A549 treated with RU486 at 1 μM for 4 hours (cell line): ENCODE data around the gene WAS. TPM values are rescaled to one million over a fixed set of nuclear protein-coding genes. Genes with fewer than 3 reads are reported as not detected.

Source experiments
- total RNA-seq: library from RNA; stranded (reverse); fragments of 200-300 nt; extraction: Qiagen RNA extraction; gene quantifications from 5 replicates; pipeline ENCODE4 v1.2.3, GENCODE V29; 2022; ENCODE audit warnings: low read depth

Gene WAS
- 0.20 to 0.54 TPM (median 0.32 TPM) in 4 of 5 replicates, not detected in the other for total RNA-seq

GRCh38 chrX:48683411-48683982 lies at the start of gene WAS:
WAS (plus strand) TSS chrX:48683799; CDS start chrX:48683854, 55 bp downstream.

DNA sequence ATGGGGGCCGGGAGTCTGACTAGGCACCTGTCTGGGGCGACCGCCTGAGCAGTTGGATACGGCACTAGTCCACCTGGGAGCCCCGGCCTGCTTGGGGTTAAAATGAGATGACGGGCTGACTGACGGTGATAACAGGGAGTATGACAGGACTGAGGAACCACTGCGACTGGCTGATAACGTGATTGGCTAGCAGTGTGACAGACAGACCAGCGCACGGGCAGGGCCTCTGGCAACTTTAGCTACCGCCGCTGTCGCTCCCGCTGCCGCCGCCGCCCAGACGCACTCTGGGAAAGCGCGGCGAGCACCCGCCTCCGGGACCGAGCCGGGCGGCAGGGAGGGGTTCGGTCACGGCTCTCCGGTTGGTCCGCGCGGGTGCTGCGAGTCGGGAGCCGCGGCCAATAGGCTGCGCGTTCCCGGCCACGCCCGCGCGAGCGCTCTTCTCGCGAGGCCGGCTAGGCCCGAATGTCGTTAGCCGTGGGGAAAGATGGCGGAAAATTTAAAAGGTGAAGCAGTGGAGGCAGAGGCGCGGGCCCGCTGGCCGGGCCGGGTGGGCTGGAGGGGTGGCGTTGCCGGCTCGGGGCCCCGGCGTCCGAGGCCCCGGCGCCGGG lies 12.8 kb downstream of the WAS start, which contains the start of gene SUV39H1:
TSS of gene SUV39H1 (plus strand) at position 434 of the 608 bp plus-strand sequence. CDS start at position 485, 51 bp downstream.

Other genes with a start within 250 kb of the WAS start
- 0.10 to 0.79 TPM (median 0.25 TPM) in 4 of 5 replicates, not detected in the other for gene SLC38A5, start 213.5 kb upstream of the WAS start, total RNA-seq
- gene FTSJ1, start 207.6 kb upstream of the WAS start, total RNA-seq, result 65.7 to 71.0 TPM (median 67.6 TPM) in 5 replicates
- gene PORCN, start 174.8 kb upstream of the WAS start, total RNA-seq, result 13.8 to 17.4 TPM (median 15.7 TPM) in 5 replicates
- 111 to 157 TPM (median 145 TPM) in 5 replicates for gene EBP, start 162.0 kb upstream of the WAS start, total RNA-seq
- gene TBC1D25, start 144.1 kb upstream of the WAS start, total RNA-seq, result 9.3 to 11.1 TPM (median 10.6 TPM) in 5 replicates
- 305 to 526 TPM (median 363 TPM) in 5 replicates for gene RBM3, start 109.3 kb upstream of the WAS start, total RNA-seq
- 49.7 to 77.7 TPM (median 74.4 TPM) in 5 replicates for gene WDR13, start 86.3 kb upstream of the WAS start, total RNA-seq
- 16.8 to 22.3 TPM (median 22.0 TPM) in 5 replicates for gene SUV39H1, start 12.9 kb downstream of the WAS start, total RNA-seq
- not detected in 5 replicates for gene GLOD5, start 77.9 kb downstream of the WAS start, total RNA-seq
- gene GATA1, start 102.8 kb downstream of the WAS start, total RNA-seq, result not detected in 5 replicates
- gene HDAC6, start 118.3 kb downstream of the WAS start, total RNA-seq, result 26.4 to 30.9 TPM (median 28.9 TPM) in 5 replicates
- 0.13 TPM in 1 of 5 replicates, not detected in the others for gene ERAS, start 142.7 kb downstream of the WAS start, total RNA-seq
- 21.2 to 60.8 TPM (median 51.8 TPM) in 5 replicates for gene PCSK1N, start 151.8 kb downstream of the WAS start, total RNA-seq
- gene TIMM17B, start 214.0 kb downstream of the WAS start, total RNA-seq, result 80.1 to 103 TPM (median 101 TPM) in 5 replicates
- gene PQBP1, start 214.1 kb downstream of the WAS start, total RNA-seq, result 96.2 to 122 TPM (median 99.9 TPM) in 5 replicates
- 49.4 to 68.7 TPM (median 67.1 TPM) in 5 replicates for gene SLC35A2, start 227.8 kb downstream of the WAS start, total RNA-seq
- 9.6 to 11.7 TPM (median 10.7 TPM) in 5 replicates for gene PIM2, start 235.2 kb downstream of the WAS start, total RNA-seq